H9 (cell line): ENCODE data around the gene MRM2. TPM values are rescaled to one million over a fixed set of nuclear protein-coding genes. Genes with fewer than 3 reads are reported as not detected.

Source experiments
- DNase-seq: peaks from one replicate; pipeline ENCODE4 v3.0.0-alpha.2; 2017
- H2AFZ ChIP-seq: one replicate; pipeline ENCODE4 v1.6.1; 2013; ENCODE audit warnings: mild to moderate bottlenecking, low read length, control low read depth, moderate library complexity
- H2AK5ac ChIP-seq: 2 replicates; pipeline ENCODE4 v1.6.1; 2013; ENCODE audit warnings: low read length, control low read depth, mixed read lengths; ENCODE audit not compliant: insufficient read length
- H2BK120ac ChIP-seq: one replicate; pipeline ENCODE4 v1.6.1; 2013; ENCODE audit warnings: low read depth, mild to moderate bottlenecking, low read length, control low read depth, inconsistent platforms; ENCODE audit not compliant: poor library complexity, severe bottlenecking
- H2BK12ac ChIP-seq: 2 replicates; pipeline ENCODE4 v1.6.1; 2013; ENCODE audit warnings: low read length, control low read depth, mixed read lengths, low read depth; ENCODE audit not compliant: insufficient read length
- H2BK15ac ChIP-seq: 2 replicates; pipeline ENCODE4 v1.6.1; 2013; ENCODE audit warnings: low read depth, low read length, control low read depth
- H2BK20ac ChIP-seq: one replicate; pipeline ENCODE4 v1.6.1; 2013; ENCODE audit warnings: low read depth, mild to moderate bottlenecking, low read length, control low read depth, inconsistent platforms; ENCODE audit not compliant: poor library complexity, severe bottlenecking
- H2BK5ac ChIP-seq: 2 replicates; pipeline ENCODE4 v1.6.1; 2013; ENCODE audit warnings: low read length, control low read depth, mixed read lengths; ENCODE audit not compliant: insufficient read length
- H3K14ac ChIP-seq: 2 replicates; pipeline ENCODE4 v1.6.1; 2013; ENCODE audit warnings: low read length, control low read depth; ENCODE audit not compliant: insufficient read depth
- H3K18ac ChIP-seq: 2 replicates; pipeline ENCODE4 v1.6.1; 2013; ENCODE audit warnings: low read depth, mild to moderate bottlenecking, mixed read lengths, low read length, control low read depth; ENCODE audit not compliant: insufficient read length
- H3K23ac ChIP-seq: 2 replicates; pipeline ENCODE4 v1.6.1; 2013; ENCODE audit warnings: low read length, control low read depth, mixed read lengths, low read depth; ENCODE audit not compliant: insufficient read length
- H3K23me2 ChIP-seq: 2 replicates; pipeline ENCODE4 v1.6.1; 2013; ENCODE audit warnings: low read depth, mild to moderate bottlenecking, mixed read lengths, low read length, control low read depth; ENCODE audit not compliant: insufficient read length, poor library complexity, severe bottlenecking
- H3K27ac ChIP-seq: 2 replicates; pipeline ENCODE4 v1.5.1; 2013; ENCODE audit warnings: low read length, control low read depth, mixed read lengths, low read depth; ENCODE audit not compliant: insufficient read length
- H3K27me3 ChIP-seq: 2 replicates; pipeline ENCODE4 v1.6.1; 2013; ENCODE audit warnings: low read length, control low read depth, inconsistent platforms; ENCODE audit not compliant: insufficient read depth
- H3K4ac ChIP-seq: 2 replicates; pipeline ENCODE4 v1.6.1; 2013; ENCODE audit warnings: low read depth, mild to moderate bottlenecking, control low read depth, inconsistent platforms, low read length, moderate library complexity
- H3K4me1 ChIP-seq: 2 replicates; pipeline ENCODE4 v1.6.1; 2013; ENCODE audit warnings: low read length, control low read depth, inconsistent platforms; ENCODE audit not compliant: insufficient read depth
- H3K4me2 ChIP-seq: 2 replicates; pipeline ENCODE4 v1.6.1; 2013; ENCODE audit warnings: low read length, control low read depth, mixed read lengths; ENCODE audit not compliant: insufficient read length, insufficient read depth
- H3K56ac ChIP-seq: 2 replicates; pipeline ENCODE4 v1.6.1; 2013; ENCODE audit warnings: low read depth, mild to moderate bottlenecking, mixed read lengths, low read length, control low read depth; ENCODE audit not compliant: insufficient read length
- H3K79me1 ChIP-seq: 2 replicates; pipeline ENCODE4 v1.6.1; 2013; ENCODE audit warnings: low read depth, mild to moderate bottlenecking, moderate library complexity, low read length, control low read depth, inconsistent platforms; ENCODE audit not compliant: insufficient read depth, poor library complexity, severe bottlenecking
- H3K79me2 ChIP-seq: 2 replicates; pipeline ENCODE4 v1.6.1; 2013; ENCODE audit warnings: low read length, control low read depth, inconsistent platforms; ENCODE audit not compliant: insufficient read depth
- H3K9ac ChIP-seq: 2 replicates; pipeline ENCODE4 v1.6.1; 2013; ENCODE audit warnings: low read length, control low read depth, mixed read lengths; ENCODE audit not compliant: insufficient read length; ENCODE audit errors: extremely low read depth
- H3K9me3 ChIP-seq: one replicate; pipeline ENCODE4 v1.6.1; 2013; ENCODE audit warnings: low read depth, low read length, inconsistent platforms; ENCODE audit not compliant: control insufficient read depth
- H3T11ph ChIP-seq: one replicate; pipeline ENCODE4 v1.6.1; 2013; ENCODE audit warnings: mild to moderate bottlenecking, low read length, control low read depth, inconsistent platforms
- H4K20me1 ChIP-seq: one replicate; pipeline ENCODE4 v1.6.1; 2013; ENCODE audit not compliant: control insufficient read depth, insufficient read length, insufficient read depth
- H4K5ac ChIP-seq: 2 replicates; pipeline ENCODE4 v1.6.1; 2013; ENCODE audit warnings: low read depth, mild to moderate bottlenecking, mixed read lengths, low read length, control low read depth; ENCODE audit not compliant: insufficient read length
- H4K8ac ChIP-seq: replicated peaks from 2 replicates; pipeline ENCODE4 v1.6.1; 2013; ENCODE audit warnings: low read length, control low read depth, mixed read lengths, low read depth; ENCODE audit not compliant: insufficient read length
- H4K91ac ChIP-seq: 2 replicates; pipeline ENCODE4 v1.6.1; 2013; ENCODE audit warnings: low read depth, mild to moderate bottlenecking, moderate library complexity, mixed read lengths, low read length, control low read depth; ENCODE audit not compliant: insufficient read length
- H3K27ac Mint-ChIP-seq, 3 experiments: 2 replicates in 2 of 3; 3 replicates in 1 of 3; pipeline ENCODE4 v1.8.0; 2020 to 2021; ENCODE audit warnings: mixed read lengths in 3 of 3, mild to moderate bottlenecking in 1 of 3, moderate library complexity in 1 of 3
- H3K27me3 Mint-ChIP-seq: 2 replicates; pipeline ENCODE4 v1.8.0; 2021; ENCODE audit warnings: low read depth, mild to moderate bottlenecking, moderate library complexity, mixed read lengths
- H3K36me3 Mint-ChIP-seq, 3 experiments: 2 replicates in 2 of 3; 3 replicates in 1 of 3; pipeline ENCODE4 v1.8.0; 2020 to 2021; ENCODE audit warnings: low read depth in 3 of 3, mixed read lengths in 3 of 3; ENCODE audit not compliant: insufficient read depth in 1 of 3
- H3K4me1 Mint-ChIP-seq, 2 experiments: 2 replicates each; pipeline ENCODE4 v1.8.0; 2020; ENCODE audit warnings: mixed read lengths in 2 of 2
- H3K4me3 Mint-ChIP-seq, 2 experiments: 2 replicates in 1 of 2; 3 replicates in 1 of 2; pipeline ENCODE4 v1.8.0; 2020 to 2021; ENCODE audit warnings: mild to moderate bottlenecking in 2 of 2, mixed read lengths in 2 of 2, moderate library complexity in 1 of 2
- H3K9me3 Mint-ChIP-seq, 2 experiments: 2 replicates in 1 of 2; 3 replicates in 1 of 2; pipeline ENCODE4 v1.8.0; 2020; ENCODE audit warnings: mild to moderate bottlenecking in 2 of 2, mixed read lengths in 2 of 2, moderate library complexity in 1 of 2
- CTCF ChIP-seq: fragments of 200-600 bp; sonication (generic); conservative IDR thresholded peaks from 3 replicates; pipeline ENCODE4 v1.8.0; 2021; ENCODE audit warnings: antibody characterized with exemption, mild to moderate bottlenecking
- WGBS: extraction: QIAGEN DNeasy Blood & Tissue Kit; methylation state at CpG from one replicate; pipeline ENCODE4 v1.1.7; 2013; ENCODE audit warnings: missing lambda C conversion rate, low lambda C conversion rate, mixed read lengths; ENCODE audit not compliant: insufficient read length; ENCODE audit errors: extremely low coverage; 5-methylcytosine and 5-hydroxymethylcytosine counted together
- total RNA-seq: library from RNA; stranded (reverse); gene quantifications from 2 replicates; pipeline ENCODE4 v1.2.1, GENCODE V29; 2021

The MRM2 gene
- total RNA-seq, 1 experiment from 2014 or later: 59.0 TPM

GRCh38 chr7:2245883-2246675, 4.1 kb upstream of the MRM2 start:
- Histone ChIP-seq H3K4me2 (no peak overlapping the region), H3K9ac (no peak overlapping the region), H2BK12ac (no peak overlapping the region), H3K23me2 (peaks cover 7% of the 10 kb centered on the region), H2BK120ac (no peak overlapping the region), H3K14ac (no peak overlapping the region; the same call in 1 of the 2 replicates), H2AK5ac (no peak overlapping the region), H2BK15ac (no peak overlapping the region), H3K23ac (no peak overlapping the region), H3K79me2 (peaks cover 4% of the 10 kb centered on the region; the same call in 1 of the 2 replicates), H3K56ac (no peak overlapping the region), H2AFZ (no peak overlapping the region), H3K9me3 (no peaks in the 10 kb centered on the region), H3K27me3 (no peaks in the 10 kb centered on the region), H2BK5ac (no peak overlapping the region), H4K8ac (no peak overlapping the region), H3K4ac (no peak overlapping the region), H4K5ac (no peak overlapping the region), H3K4me1 (no peaks in the 10 kb centered on the region; the same call in 1 of the 2 replicates), H3T11ph (no peak overlapping the region), H3K18ac (no peak overlapping the region), H4K20me1 (no peaks in the 10 kb centered on the region), H3K27ac (no peak overlapping the region), H4K91ac (no peak overlapping the region), H3K79me1 (no peaks in the 10 kb centered on the region), H2BK20ac (no peak overlapping the region)
- no CpG with 5 or more reads among the region's 22 CpGs for whole genome bisulfite sequencing
- Mint-ChIP-seq H3K9me3 (no peaks in the 10 kb centered on the region), H3K27ac (peak overlapping the region; percentile 83 to 92 (median 85); a peak in 5 of 7 replicates), H3K4me1 (peaks cover 11 to 18% of the 10 kb centered on the region in 2 experiments), H3K4me3 (peak overlapping the region in 1 of 2 experiments; percentile 28; a peak in 1 of 5 replicates), H3K36me3 (peaks cover 11 to 33% (median 32%) of the 10 kb centered on the region in 3 experiments), H3K27me3 (no peaks in the 10 kb centered on the region; the same call in 1 of the 2 replicates)
- no peak for TF ChIP-seq CTCF
- no peak for DNase-seq
